Effector CD8-positive, alpha-beta T cell (primary cell): Measurements from ENCODE around the gene OR5P2.
"Not testable (repeated sequence)": the region's sequence is repeated elsewhere in the genome, so short reads cannot be mapped to it uniquely, and the experiment has no call there.

Experiments
- DNase-seq: peaks from one replicate; lab custom pipeline; 2025; lab: John Stamatoyannopoulos, UW
- total RNA-seq, 4 experiments: gene quantifications; one replicate each; lab custom pipeline; 2026; lab: John Stamatoyannopoulos, UW

The OR5P2 gene, protein sequence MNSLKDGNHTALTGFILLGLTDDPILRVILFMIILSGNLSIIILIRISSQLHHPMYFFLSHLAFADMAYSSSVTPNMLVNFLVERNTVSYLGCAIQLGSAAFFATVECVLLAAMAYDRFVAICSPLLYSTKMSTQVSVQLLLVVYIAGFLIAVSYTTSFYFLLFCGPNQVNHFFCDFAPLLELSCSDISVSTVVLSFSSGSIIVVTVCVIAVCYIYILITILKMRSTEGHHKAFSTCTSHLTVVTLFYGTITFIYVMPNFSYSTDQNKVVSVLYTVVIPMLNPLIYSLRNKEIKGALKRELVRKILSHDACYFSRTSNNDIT
- 0 reads per million in 4 experiments for total RNA-seq

GRCh38 chr11:7796842-7797241, at the start of gene OR5P2:
TSS of gene OR5P2 (minus strand) at chr11:7796942. CDS start at chr11:7796942, 0 bp downstream.
- no peak for DNase-seq

GRCh38 chr11:7846003-7846402, 49.3 kb upstream of the OR5P2 start:
- DNase-seq = no peak

GRCh38 chr11:7844986-7845385, 48.2 kb upstream of the OR5P2 start:
- no peak for DNase-seq

DNA sequence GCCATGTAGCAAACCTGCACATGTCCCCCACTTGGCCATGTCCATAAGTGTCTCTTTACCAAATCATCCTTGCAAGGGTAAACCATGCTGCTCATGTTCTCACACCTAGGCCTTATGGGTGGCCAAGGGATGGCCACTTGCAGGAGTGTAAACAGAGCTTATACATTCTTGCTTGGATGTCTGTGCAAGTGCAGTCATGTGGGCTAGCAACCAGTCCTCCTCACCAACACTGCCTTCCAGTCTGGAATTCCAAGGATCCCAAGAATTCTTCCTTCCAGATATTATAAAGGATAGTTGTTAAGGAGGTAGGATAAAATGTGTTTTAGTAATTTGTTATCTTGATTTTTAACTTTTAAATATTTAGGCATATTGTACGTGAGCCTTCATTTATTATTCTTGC, 47.8 kb upstream of the OR5P2 start:
- no peak for DNase-seq

GRCh38 chr11:7840578-7840977, 43.8 kb upstream of the OR5P2 start:
- no peak for DNase-seq

DNA sequence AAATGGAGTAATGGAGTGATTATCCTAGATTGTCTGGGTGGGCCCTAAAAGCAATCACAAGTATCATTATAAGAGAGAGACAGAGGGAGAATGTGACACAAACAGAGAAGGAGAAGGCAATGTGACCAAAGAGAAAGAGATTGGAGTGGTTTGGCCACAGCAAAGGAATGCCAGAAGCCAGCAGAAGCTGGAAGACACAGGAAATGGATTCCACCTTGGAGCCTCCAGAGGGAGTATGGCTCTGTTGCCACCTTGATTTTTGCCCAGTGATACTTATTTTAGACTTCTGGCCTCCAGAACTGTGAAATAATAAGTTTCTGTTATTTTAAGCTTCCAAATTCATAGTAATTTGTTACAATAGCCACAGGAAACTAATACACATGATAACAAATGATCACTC, 36.8 kb upstream of the OR5P2 start:
- no peak for DNase-seq

GRCh38 chr11:7830740-7831139, 34.0 kb upstream of the OR5P2 start, which contains the start of gene OR5P3:
TSS of gene OR5P3 (minus strand) at chr11:7830840.
- DNase-seq = no peak

- no peak for DNase-seq
Measured at GRCh38 chr11:7826324-7826723, 29.6 kb upstream of the OR5P2 start.

- DNase-seq = not testable (repeated sequence)
Measured at GRCh38 chr11:7820417-7820816, 23.7 kb upstream of the OR5P2 start.

GRCh38 chr11:7814897-7815296, 18.2 kb upstream of the OR5P2 start:
- not testable (repeated sequence) for DNase-seq

- DNase-seq = not testable (repeated sequence)
Measured at GRCh38 chr11:7810301-7810700, 13.6 kb upstream of the OR5P2 start.

DNA sequence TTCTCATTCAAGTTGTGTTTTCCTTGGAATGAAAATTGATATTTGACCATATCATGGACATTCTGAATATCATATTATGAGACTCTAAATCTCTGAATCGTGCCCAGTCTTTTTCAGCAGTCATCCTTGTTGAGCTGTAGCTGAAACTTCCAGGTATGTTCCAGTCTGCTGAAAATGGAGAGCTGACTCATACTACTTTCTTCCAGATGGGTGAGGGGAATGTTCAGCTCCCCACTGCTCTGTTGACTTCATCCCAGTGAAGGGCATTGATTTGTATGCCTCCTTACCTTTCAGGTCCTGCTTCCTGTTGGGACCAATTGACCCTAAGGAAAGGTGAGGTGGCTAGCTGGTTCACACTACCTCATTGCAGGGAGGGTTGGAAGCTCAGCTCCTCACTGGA, 3.5 kb downstream of the OR5P2 start:
- DNase-seq = no peak

DNA sequence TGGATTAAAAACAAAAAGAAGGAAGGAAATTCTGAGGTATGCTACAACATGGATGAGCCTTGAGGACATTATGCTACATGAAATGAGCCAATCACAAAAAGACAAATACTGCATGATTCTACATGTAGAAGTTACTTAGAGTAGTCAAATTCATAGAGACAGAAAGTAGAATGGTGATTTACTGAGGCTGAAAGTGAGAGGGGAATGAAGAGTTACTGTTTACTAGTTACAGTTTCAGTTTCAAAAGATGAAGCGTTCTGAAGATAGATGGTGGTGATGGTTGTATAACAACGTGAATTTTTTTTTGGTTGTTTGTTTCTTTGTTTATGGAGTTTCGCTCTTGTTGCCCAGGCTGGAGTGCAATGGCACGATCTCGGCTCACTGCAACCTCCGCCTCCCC, 9.5 kb downstream of the OR5P2 start:
- no peak for DNase-seq

GRCh38 chr11:7775689-7776088, 21.1 kb downstream of the OR5P2 start:
- DNase-seq = no peak

GRCh38 chr11:7764301-7764700, 32.4 kb downstream of the OR5P2 start:
- not testable (repeated sequence) for DNase-seq

- DNase-seq = no peak
Measured at GRCh38 chr11:7759010-7759409, 37.7 kb downstream of the OR5P2 start.

DNA sequence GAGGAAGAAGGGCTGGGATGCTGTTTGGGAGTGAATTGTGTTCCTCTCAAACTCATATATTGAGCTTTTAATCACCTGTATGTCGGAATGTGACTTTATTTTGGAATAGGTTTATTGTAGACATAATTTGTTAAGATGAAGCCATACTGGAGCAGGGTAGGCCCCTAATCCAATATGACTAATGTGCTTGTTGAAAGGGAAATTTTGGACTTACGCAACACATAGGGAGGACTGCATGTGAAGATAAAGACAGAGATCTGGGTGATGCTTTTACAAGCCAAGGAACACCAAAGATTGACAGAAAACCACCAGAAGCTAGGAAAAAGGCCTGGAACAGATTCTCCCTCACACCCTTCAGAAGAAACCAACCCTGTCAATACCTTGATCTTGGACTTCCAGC, 47.3 kb downstream of the OR5P2 start:
- DNase-seq = no peak
